ENCODE results near the gene FIS1.

DNA sequence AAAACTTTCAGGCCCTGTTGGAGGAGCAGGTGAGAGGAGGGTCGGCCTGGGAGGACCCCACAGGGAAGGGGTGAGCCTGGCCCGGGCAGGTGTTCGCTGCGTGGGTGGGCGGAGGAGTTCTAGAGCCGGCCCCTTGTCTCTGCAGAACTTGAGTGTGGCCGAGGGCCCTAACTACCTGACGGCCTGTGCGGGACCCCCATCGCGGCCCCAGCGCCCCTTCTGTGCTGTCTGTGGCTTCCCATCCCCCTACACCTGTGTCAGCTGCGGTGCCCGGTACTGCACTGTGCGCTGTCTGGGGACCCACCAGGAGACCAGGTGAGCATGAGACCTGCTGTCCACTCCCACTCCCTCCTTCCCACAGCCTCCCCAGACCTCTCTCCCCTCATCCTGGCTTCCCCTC is 21.4 kb downstream of the FIS1 start:
- TF ChIP-seq, protein P1, sequence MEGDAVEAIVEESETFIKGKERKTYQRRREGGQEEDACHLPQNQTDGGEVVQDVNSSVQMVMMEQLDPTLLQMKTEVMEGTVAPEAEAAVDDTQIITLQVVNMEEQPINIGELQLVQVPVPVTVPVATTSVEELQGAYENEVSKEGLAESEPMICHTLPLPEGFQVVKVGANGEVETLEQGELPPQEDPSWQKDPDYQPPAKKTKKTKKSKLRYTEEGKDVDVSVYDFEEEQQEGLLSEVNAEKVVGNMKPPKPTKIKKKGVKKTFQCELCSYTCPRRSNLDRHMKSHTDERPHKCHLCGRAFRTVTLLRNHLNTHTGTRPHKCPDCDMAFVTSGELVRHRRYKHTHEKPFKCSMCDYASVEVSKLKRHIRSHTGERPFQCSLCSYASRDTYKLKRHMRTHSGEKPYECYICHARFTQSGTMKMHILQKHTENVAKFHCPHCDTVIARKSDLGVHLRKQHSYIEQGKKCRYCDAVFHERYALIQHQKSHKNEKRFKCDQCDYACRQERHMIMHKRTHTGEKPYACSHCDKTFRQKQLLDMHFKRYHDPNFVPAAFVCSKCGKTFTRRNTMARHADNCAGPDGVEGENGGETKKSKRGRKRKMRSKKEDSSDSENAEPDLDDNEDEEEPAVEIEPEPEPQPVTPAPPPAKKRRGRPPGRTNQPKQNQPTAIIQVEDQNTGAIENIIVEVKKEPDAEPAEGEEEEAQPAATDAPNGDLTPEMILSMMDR (IDR thresholded peaks at IDR 0.05) = no peak
- TF ChIP-seq POLR2A (IDR thresholded peaks at IDR 0.05) = no peak
- TF ChIP-seq EP300 (IDR thresholded peaks at IDR 0.05) = no peak
